HepG2 (cell line): ENCODE results near the gene RASSF7. TPM values are rescaled to one million over a fixed set of nuclear protein-coding genes. Genes with fewer than 3 reads are reported as not detected.
A peak's percentile ranks its signal among the peaks of the same experiment; 100 is the strongest.

ENCODE experiments used
- ATAC-seq: fragments of 200-7000 bp; cut with Tn5 transposase; 3 replicates; pipeline ENCODE4 v1.9.1; 2020; ENCODE audit warnings: mild to moderate bottlenecking, moderate library complexity
- BruUV-seq: library from RNA; stranded (reverse); fragments of 400-500 nt; replicated peaks from 2 replicates; lab custom pipeline; 2021; lab: Mats Ljungman, UMichigan
- CTCF ChIA-PET: fragments of 300-600 bp; formaldehyde crosslinking; extraction: SDS; loops from one replicate; lab custom pipeline; 2021; ENCODE audit warnings: low total read pairs, inconsistent platforms, low intra/inter-chr PET ratio; lab: Yijun Ruan, JAX
- POLR2A ChIA-PET: fragments of 350-600 bp; sonication (Branson Sonifier 250); formaldehyde crosslinking; loops from one replicate; lab custom pipeline; 2020; ENCODE audit warnings: antibody characterized with exemption, inconsistent platforms; lab: Yijun Ruan, JAX
- DNase-seq: peaks from one replicate; pipeline ENCODE4 v3.0.0-alpha.2; 2015; ENCODE audit warnings: low spot score
- FAIRE-seq: peaks from 3 replicates; lab custom pipeline; 2011; peaks lifted over from hg19 to GRCh38; lab: Jason Lieb, UNC
- H2AFZ ChIP-seq: one replicate; pipeline ENCODE4 v1.6.1; 2011; ENCODE audit warnings: low read length, inconsistent platforms
- H3K27ac ChIP-seq: fragments of 300-600 bp; 3 replicates; pipeline ENCODE4 v1.8.0; 2011; ENCODE audit warnings: mixed run types, mild to moderate bottlenecking, mixed read lengths, low read length, inconsistent platforms; ENCODE audit not compliant: insufficient read depth; ENCODE audit errors: extremely low read length
- H3K27me3 ChIP-seq, 2 experiments: fragments of 200-600 bp in 1 of 2; 2 replicates in 1 of 2; 3 replicates in 1 of 2; pipeline versions ENCODE4 v1.6.0 to v1.8.0; 2011; ENCODE audit warnings: low read length in 2 of 2, mild to moderate bottlenecking in 2 of 2, moderate library complexity in 2 of 2, inconsistent platforms in 1 of 2; ENCODE audit not compliant: insufficient read depth in 2 of 2, control insufficient read depth in 1 of 2
- H3K36me3 ChIP-seq, 2 experiments: fragments of 200-600 bp in 1 of 2; replicated peaks in 1 of 2; 2 replicates in 1 of 2; 3 replicates in 1 of 2; pipeline versions ENCODE4 v1.5.1 to v1.8.0; 2011; ENCODE audit warnings: low read length in 2 of 2, inconsistent platforms in 1 of 2; ENCODE audit not compliant: insufficient read depth in 2 of 2, control insufficient read depth in 1 of 2
- H3K4me1 ChIP-seq: 2 replicates; pipeline ENCODE4 v1.5.1; 2012; ENCODE audit warnings: low read length, inconsistent platforms; ENCODE audit not compliant: insufficient read depth
- H3K4me2 ChIP-seq: 2 replicates; pipeline ENCODE4 v1.6.0; 2011; ENCODE audit warnings: low read depth, low read length, inconsistent platforms
- H3K4me3 ChIP-seq, 3 experiments: fragments of 200-600 bp in 1 of 3; sonication (generic), shearing (Covaris generic) in 1 of 3; replicated peaks in 1 of 3; 2 replicates each; pipeline ENCODE4 v1.5.1; 2011 to 2016; ENCODE audit warnings: low read length in 3 of 3, inconsistent platforms in 2 of 3, low read depth in 2 of 3, mild to moderate bottlenecking in 2 of 3, control low read depth in 1 of 3, mixed read lengths in 1 of 3; ENCODE audit not compliant: insufficient read depth in 1 of 3
- H3K79me2 ChIP-seq: one replicate; pipeline ENCODE4 v1.6.1; 2011; ENCODE audit warnings: low read length, inconsistent platforms; ENCODE audit not compliant: insufficient read depth
- H3K9ac ChIP-seq: 2 replicates; pipeline ENCODE4 v1.6.0; 2011; ENCODE audit warnings: mild to moderate bottlenecking, low read depth, low read length, inconsistent platforms; ENCODE audit not compliant: insufficient read depth
- H3K9me3 ChIP-seq: 2 replicates; pipeline ENCODE4 v1.5.1; 2012; ENCODE audit warnings: mild to moderate bottlenecking, low read length
- H4K20me1 ChIP-seq: 2 replicates; pipeline ENCODE4 v1.6.0; 2011; ENCODE audit warnings: inconsistent platforms, mild to moderate bottlenecking, low read length, moderate library complexity; ENCODE audit not compliant: insufficient read depth
- CCAR2 ChIP-seq: fragments of 200-400 bp; formaldehyde crosslinking; optimal IDR thresholded peaks from 2 replicates; pipeline ENCODE3; 2018; ENCODE audit warnings: low read depth, mild to moderate bottlenecking, low read length, moderate library complexity
- HDAC1 ChIP-seq: sonication (generic); formaldehyde crosslinking; IDR thresholded peaks from 2 replicates; pipeline ENCODE4 v1.5.1; 2020; ENCODE audit warnings: mild to moderate bottlenecking, missing genetic modification reagents
- HIVEP1 ChIP-seq: sonication (generic); formaldehyde crosslinking; IDR thresholded peaks from 2 replicates; pipeline ENCODE4 v1.4.0; 2020; ENCODE audit warnings: mild to moderate bottlenecking, missing genetic modification reagents
- HMG20A ChIP-seq: IDR thresholded peaks from 2 replicates; pipeline ENCODE4 v1.6.1; 2016; ENCODE audit warnings: borderline replicate concordance
- PATZ1 ChIP-seq: sonication (generic); formaldehyde crosslinking; IDR thresholded peaks from 2 replicates; pipeline ENCODE4 v1.4.0; 2020; ENCODE audit warnings: missing genetic modification reagents
- RFX5 ChIP-seq: IDR thresholded peaks from 2 replicates; pipeline ENCODE4 v1.6.1; 2011; ENCODE audit warnings: low read depth, low read length, improper control_type of control experiment
- SALL1 ChIP-seq: sonication (generic); formaldehyde crosslinking; IDR thresholded peaks from 2 replicates; pipeline ENCODE4 v1.8.0; 2022; ENCODE audit warnings: mild to moderate bottlenecking, missing genetic modification reagents
- SMARCE1 ChIP-seq: fragments of 450-650 bp; IDR thresholded peaks from 2 replicates; pipeline ENCODE4 v1.6.1; 2017; ENCODE audit warnings: borderline replicate concordance
- SP5 ChIP-seq: IDR thresholded peaks from 2 replicates; pipeline ENCODE4 v1.6.1; 2016; ENCODE audit warnings: low read depth, borderline replicate concordance
- ZNF30 ChIP-seq: sonication (generic); formaldehyde crosslinking; IDR thresholded peaks from 2 replicates; pipeline ENCODE4 v1.5.0; 2020; ENCODE audit warnings: mild to moderate bottlenecking, missing genetic modification reagents
- ZNF446 ChIP-seq: sonication (generic); formaldehyde crosslinking; IDR thresholded peaks from 2 replicates; pipeline ENCODE4 v1.5.0; 2020; ENCODE audit warnings: mild to moderate bottlenecking, missing genetic modification reagents
- ZNF781 ChIP-seq: sonication (generic); formaldehyde crosslinking; IDR thresholded peaks from 2 replicates; pipeline ENCODE4 v1.5.1; 2020; ENCODE audit warnings: borderline replicate concordance, mild to moderate bottlenecking, missing genetic modification reagents; ENCODE audit errors: not compliant biosample characterization
- WGBS: methylation state at CpG from one replicate; pipeline ENCODE4 v1.1.6; 2017; ENCODE audit warnings: low lambda C conversion rate; 5-methylcytosine and 5-hydroxymethylcytosine counted together
- in situ Hi-C: cut with HindIII; loops from 2 replicates; pipeline ENCODE4 v1.10.0; 2017; ENCODE audit warnings: low pct_unique_long_range_greater_than_20kb; ENCODE audit not compliant: extremely low pct_ligation_motif_present
- intact Hi-C: fragments of 100-400 bp; cut with micrococcal nuclease; formaldehyde crosslinking; loops from one replicate; pipeline ENCODE4 v1.10.0; 2022; ENCODE audit not compliant: unreplicated experiment
- polyA plus RNA-seq, 8 experiments: library from polyadenylated mRNA; depleted of rRNA in 3 of 8; stranded (reverse) in 7 of 8; unstranded in 1 of 8; fragments of >200 nt; fragmentation: Illumina TruSeq in 4 of 8; extraction: Trizol in 4 of 8; gene quantifications; 2 replicates each; pipeline versions ENCODE4 v1.2.1 to v1.2.3, GENCODE V29; 2011 to 2016; ENCODE audit warnings: low read depth in 4 of 8, missing spikeins in 1 of 8, mixed read lengths in 1 of 8; ENCODE audit not compliant: insufficient read depth in 1 of 8
- total RNA-seq, 5 experiments: library from RNA; depleted of rRNA; stranded (reverse); fragments of >200 nt; fragmentation: Illumina TruSeq; extraction: Trizol; gene quantifications; 2 replicates each; pipeline ENCODE4 v1.2.3, GENCODE V29; 2016; ENCODE audit warnings: low read depth in 1 of 5
- TF ChIP-seq, protein P1 (sequence below): sonication (generic); formaldehyde crosslinking; conservative IDR thresholded peaks from 2 replicates; pipeline ENCODE4 v1.4.0; 2020; ENCODE audit warnings: missing genetic modification reagents
- TF ChIP-seq, protein P2 (sequence below): sonication (generic); formaldehyde crosslinking; IDR thresholded peaks from 2 replicates; pipeline ENCODE4 v1.5.0; 2020; ENCODE audit warnings: missing genetic modification reagents
- TF ChIP-seq, protein P3 (sequence below): sonication (generic); formaldehyde crosslinking; IDR thresholded peaks from 2 replicates; pipeline ENCODE4 v1.4.0; 2020; ENCODE audit warnings: missing genetic modification reagents

Gene RASSF7
- total and polyA plus RNA-seq, 2 of the 13 experiments (the other 11 are each of a cell fraction or from before 2014, with no cell fraction given), result 20.2 to 28.6 TPM

DNA sequence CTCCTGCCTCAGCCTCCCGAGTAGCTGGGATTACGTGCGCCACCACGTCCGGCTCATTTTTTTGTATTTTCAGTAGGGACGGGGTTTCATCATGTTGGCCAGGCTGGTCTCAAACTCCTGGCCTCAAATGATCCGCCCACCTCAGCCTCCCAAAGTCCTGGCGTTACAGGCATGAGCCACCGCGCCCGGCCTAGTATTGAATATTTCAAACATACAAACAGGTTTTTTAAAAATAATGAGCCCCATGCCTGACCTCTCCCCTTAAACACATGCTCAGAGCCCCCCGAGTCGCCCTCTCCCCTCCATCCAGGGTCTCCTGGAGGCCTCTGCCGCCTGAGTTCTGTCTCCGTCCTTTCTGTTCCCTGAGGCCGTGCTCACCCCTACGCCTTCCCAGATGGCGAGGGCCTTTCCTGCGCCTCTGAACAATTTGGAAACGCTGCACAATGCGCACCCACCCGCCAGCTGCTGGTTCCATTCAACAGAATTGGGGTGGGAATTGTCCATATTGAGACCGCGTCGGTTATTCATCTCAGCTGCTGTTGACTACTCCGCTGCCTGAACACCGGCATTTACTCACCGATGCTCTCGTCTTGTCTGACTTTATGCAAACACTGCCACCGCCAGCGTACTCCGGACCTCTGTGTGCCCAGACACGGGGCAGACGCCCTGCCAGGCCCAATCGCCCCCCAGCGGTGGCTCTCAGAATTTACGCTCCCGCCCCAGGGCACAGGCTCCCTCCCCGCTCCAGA is 40.2 kb upstream of the RASSF7 start:
- BruUV-seq, result no TSS peak
- Histone ChIP-seq H3K27me3 (0 out of 5 replicates have a peak, but pooled peaks cover 0 to under 1% of the 10 kb centered on the region in 2 experiments), H3K9ac (no peak overlapping the region), H3K79me2 (no peaks in the 10 kb centered on the region), H3K27ac (no peak overlapping the region), H3K4me3 (no peak overlapping the region; a peak in 1 of 6 replicates), H3K9me3 (no peaks in the 10 kb centered on the region), H3K36me3 (no peaks in the 10 kb centered on the region), H2AFZ (no peak overlapping the region), H4K20me1 (no peaks in the 10 kb centered on the region), H3K4me1 (peaks cover 40% of the 10 kb centered on the region), H3K4me2 (peak overlapping the region; percentile 58)
- ATAC-seq, result peak; percentile 77
- FAIRE-seq, result peak; percentile 23
- ChIA-PET POLR2A (interaction anchor here (1.9 kb wide), 1 partner anchor 14 kb away, joined by 5 read pairs; the partner anchor contains the start of gene RNH1), CTCF (no interaction called here)
- in situ Hi-C loops (no loop called here), intact Hi-C loops (no loop called here)
- 67% methylated on average over 36 of the region's 39 CpGs for WGBS
- peak; percentile 28 for DNase-seq
- TF ChIP-seq HDAC1 (CRISPR knock-in tag) (no peak), RFX5 (no peak), SMARCE1 (no peak), ZNF781 (CRISPR knock-in tag) (no peak), CCAR2 (no peak), PATZ1 (0 out of 2 replicates have a peak, but pooled peaks have one; percentile 48), ZNF30 (no peak), ZNF446 (CRISPR knock-in tag) (no peak), HIVEP1 (CRISPR knock-in tag) (no peak), SALL1 (CRISPR knock-in tag) (peak; percentile 32; the same call in 1 of the 2 replicates), SP5 (CRISPR knock-in tag) (no peak), HMG20A (no peak)
- TF ChIP-seq, protein P1, sequence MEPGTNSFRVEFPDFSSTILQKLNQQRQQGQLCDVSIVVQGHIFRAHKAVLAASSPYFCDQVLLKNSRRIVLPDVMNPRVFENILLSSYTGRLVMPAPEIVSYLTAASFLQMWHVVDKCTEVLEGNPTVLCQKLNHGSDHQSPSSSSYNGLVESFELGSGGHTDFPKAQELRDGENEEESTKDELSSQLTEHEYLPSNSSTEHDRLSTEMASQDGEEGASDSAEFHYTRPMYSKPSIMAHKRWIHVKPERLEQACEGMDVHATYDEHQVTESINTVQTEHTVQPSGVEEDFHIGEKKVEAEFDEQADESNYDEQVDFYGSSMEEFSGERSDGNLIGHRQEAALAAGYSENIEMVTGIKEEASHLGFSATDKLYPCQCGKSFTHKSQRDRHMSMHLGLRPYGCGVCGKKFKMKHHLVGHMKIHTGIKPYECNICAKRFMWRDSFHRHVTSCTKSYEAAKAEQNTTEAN, result no peak
- TF ChIP-seq, protein P2, sequence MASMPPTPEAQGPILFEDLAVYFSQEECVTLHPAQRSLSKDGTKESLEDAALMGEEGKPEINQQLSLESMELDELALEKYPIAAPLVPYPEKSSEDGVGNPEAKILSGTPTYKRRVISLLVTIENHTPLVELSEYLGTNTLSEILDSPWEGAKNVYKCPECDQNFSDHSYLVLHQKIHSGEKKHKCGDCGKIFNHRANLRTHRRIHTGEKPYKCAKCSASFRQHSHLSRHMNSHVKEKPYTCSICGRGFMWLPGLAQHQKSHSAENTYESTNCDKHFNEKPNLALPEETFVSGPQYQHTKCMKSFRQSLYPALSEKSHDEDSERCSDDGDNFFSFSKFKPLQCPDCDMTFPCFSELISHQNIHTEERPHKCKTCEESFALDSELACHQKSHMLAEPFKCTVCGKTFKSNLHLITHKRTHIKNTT (CRISPR knock-in tag), result no peak
- TF ChIP-seq, protein P3, sequence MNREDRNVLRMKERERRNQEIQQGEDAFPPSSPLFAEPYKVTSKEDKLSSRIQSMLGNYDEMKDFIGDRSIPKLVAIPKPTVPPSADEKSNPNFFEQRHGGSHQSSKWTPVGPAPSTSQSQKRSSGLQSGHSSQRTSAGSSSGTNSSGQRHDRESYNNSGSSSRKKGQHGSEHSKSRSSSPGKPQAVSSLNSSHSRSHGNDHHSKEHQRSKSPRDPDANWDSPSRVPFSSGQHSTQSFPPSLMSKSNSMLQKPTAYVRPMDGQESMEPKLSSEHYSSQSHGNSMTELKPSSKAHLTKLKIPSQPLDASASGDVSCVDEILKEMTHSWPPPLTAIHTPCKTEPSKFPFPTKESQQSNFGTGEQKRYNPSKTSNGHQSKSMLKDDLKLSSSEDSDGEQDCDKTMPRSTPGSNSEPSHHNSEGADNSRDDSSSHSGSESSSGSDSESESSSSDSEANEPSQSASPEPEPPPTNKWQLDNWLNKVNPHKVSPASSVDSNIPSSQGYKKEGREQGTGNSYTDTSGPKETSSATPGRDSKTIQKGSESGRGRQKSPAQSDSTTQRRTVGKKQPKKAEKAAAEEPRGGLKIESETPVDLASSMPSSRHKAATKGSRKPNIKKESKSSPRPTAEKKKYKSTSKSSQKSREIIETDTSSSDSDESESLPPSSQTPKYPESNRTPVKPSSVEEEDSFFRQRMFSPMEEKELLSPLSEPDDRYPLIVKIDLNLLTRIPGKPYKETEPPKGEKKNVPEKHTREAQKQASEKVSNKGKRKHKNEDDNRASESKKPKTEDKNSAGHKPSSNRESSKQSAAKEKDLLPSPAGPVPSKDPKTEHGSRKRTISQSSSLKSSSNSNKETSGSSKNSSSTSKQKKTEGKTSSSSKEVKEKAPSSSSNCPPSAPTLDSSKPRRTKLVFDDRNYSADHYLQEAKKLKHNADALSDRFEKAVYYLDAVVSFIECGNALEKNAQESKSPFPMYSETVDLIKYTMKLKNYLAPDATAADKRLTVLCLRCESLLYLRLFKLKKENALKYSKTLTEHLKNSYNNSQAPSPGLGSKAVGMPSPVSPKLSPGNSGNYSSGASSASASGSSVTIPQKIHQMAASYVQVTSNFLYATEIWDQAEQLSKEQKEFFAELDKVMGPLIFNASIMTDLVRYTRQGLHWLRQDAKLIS (CRISPR knock-in tag), result no peak
